GM21825 (cell line): Measurements from ENCODE around the gene CCR7.

Experiments used
- ATAC-seq: cut with Tn5 transposase; IDR thresholded peaks from one replicate; pipeline ENCODE4 v1.9.1; 2021; ENCODE audit warnings: mild to moderate bottlenecking, moderate library complexity; ENCODE audit not compliant: unreplicated experiment

The CCR7 gene

DNA sequence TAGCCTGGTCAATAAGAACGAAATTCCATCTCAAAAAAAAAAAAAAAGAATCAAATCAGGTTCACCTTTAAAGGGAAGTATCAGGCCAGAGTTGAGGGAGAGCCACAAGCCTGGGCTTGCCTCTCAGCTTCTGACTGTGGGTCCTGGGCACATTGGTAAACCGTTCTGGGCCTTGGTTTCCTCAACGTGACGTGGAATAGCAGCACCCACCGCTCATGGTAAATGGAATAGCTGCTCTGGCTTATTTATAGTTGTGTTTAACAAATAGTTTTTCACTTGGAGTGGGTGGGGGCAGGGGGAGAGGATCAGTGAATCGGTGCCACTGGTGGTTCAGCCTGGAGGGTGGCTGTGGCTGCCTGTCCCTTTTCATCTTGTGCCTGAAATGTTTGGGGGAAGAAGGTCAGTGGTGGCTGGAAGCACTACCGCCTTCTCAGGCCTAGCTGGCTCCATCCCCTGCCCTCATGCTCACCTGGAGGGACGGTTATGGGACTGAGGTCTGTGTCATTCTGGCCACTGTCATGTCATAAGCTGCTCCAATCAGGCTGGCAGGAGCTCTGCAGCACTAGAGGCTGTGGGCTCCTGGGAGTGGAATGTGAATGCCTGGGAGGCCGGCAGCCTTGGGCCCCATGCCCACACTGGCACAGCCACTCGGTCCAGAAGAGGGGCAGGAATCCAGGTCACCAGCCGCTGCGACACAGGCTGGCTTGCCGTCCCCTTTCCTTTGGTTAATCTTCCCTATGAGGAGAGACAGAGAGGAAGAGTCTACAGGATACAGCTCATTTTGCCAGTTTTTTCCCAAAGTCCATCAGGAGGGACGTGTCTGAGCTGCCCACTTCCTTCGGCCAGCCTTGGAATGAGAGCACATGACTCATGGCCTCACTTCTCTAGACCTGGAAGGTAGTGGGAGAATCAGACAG is 27.0 kb downstream of the CCR7 start:
- no peak for ATAC-seq

DNA sequence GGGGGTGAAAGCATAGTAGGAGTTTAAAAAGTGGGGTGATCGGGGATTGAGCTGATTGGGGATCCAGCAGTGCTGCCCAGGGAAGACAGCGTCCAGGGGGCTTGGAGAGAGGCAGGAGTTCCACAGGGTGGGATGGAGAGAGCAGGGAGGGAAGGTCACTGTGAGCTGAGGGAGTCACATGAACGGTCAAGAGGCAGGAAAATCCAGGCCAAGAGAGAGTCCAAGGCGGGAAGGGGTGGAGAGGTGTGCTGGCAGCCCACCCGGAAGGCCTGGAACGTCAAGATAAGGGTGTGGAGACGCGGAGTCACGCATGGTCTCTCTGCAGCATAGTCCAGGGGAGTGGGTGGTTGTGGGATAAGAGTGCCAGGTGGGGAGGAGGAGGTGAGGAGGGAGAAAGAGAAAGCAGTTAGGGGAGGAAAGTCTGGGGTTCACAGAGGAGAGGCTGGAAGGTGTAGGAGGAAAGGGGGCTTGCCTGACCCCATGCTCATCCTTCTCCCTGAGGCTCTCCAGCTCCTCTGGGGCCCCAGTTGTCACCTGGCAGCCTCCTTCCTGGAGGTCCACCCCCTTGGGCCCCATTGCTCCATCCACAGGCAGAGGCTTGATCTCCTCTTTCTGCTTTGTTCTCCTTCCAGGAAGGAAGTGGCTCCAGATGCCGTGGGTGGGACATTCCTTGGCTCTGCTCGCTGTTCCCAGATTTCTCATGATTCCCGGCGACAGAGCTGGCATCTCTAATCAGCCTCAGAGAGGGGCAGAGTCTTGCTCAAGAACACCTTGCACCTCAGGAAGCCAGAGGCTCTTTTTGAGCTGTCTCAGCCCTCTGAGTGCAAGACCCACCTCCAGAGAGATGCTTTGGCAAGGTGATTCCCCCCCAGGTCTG is 28.7 kb downstream of the CCR7 start:
- ATAC-seq = no peak

DNA sequence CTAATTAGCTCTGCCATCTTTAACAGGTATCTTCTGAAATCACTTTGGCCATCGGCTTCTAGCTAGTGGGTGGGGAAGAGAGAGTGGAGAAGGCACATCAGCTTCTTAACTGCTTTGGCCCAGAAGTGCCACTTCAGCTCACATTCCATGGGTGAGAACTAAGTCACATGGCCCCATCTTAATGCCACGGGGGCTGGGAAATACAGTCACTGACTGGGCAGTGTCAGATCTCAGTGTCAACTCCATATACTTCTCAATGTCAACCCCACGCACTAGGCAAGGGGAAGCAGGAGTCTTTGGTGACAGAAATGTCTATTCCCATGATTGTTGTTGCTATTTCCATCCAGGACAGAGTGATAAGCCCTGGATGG is 29.4 kb downstream of the CCR7 start:
- no peak for ATAC-seq

DNA sequence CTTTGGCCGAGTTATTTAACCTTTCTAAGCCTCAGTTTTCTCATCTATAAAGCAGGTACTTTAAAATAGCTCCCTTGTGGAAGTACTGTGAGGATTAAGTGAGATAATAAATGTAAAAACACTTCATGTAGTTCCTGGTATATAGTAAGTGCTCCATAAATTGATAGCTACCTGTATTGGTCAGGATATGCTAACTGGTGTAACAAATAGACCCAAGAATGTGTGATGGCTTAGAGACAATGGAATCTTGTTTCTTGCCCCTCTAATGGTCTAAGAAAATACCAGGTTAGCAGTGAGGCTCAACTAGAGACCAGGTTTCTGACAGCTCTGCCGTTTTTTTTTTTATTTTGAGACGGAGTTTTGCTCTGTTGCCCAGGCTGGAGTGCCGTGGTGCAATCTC is 29.8 kb downstream of the CCR7 start:
- ATAC-seq = no peak

DNA sequence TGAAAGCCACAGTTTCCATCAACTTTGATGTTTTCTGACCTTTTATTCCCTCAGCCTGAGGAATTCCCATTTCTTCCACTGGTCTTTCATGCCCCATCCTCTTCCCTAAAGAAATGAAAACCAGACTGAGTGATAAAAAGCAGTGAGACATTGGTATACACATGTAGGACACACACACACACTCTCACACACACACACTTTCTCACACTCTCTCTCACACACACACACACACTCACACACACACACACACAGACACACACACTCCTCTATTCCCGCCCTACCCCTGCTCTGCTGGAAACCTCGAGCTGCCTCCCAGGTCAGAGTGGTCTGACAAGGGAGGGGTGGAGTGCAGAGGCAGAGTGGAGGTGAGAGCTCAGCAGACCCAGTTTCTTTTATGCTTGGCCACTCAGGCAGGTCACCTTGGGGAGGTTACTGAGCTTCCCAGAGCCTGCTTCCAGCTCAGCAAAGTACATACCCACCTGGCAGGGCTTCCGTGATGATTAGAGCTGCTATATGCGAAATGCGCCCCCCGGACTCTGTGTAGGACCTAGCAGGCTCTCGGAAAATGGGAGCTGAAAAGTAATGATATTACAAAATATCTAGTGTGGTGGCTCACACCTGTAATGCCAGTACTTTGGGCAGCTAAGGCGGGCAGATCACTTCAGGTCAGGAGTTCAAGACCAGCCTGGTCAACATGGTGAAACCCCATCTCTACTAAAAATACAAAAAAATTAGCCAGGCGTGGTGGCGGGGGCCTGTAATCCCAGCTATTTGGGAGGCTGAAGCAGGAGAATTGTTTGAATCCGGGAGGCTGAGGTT is 30.7 kb downstream of the CCR7 start:
- ATAC-seq = no peak

DNA sequence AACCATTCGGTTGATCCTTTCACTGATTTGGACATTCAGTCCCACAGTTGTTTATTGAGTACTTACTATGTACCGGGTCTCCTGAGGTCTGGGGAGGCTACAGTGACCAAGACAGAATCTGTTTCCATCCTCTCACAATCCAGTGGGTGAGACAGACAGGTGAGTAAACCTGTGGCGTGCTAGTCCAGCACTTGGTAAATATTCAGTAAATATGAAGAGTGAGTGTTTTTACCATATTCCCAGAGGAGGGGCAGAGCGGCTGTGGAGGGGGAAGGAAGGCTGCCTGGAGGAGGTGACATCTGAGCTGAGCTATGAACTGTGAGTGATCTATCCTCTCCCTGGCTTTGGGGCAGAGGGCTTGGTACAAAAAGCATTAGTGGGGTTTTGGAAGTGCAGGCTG is 31.4 kb downstream of the CCR7 start:
- no peak for ATAC-seq

DNA sequence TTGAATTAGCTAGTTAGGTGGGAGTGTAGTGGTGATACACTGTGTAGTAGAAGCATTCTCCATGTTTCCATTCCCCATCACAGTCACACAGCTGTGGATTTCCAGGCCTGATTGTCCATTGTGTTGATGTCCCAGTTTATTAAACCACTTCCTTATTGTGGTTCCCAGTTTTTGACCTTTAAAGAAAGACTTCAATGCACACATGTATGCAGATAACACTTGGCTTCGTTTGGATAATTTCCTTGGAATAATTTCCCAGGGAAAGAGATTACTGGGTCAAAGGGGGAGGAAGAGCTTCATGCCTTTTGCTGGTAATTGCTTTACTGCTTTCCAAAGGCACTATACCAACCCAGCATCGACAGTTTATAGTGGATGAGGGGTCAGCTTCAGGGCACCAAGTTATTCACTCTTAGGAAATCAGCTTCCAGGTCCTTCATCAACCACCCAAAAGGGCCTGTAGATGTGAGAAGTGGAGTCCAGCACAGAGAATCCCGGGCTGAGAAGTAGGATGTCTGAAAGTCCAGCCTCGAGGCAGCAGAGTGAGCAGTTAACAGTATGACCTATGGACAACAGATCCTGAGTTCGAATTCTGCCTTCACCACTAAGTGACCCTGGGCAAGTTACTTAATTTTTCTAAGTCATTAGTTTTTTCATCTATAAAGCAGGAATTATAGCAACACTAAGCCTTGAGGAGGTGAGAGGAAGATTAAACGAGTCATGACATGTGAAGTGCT is 32.6 kb downstream of the CCR7 start:
- no peak for ATAC-seq

DNA sequence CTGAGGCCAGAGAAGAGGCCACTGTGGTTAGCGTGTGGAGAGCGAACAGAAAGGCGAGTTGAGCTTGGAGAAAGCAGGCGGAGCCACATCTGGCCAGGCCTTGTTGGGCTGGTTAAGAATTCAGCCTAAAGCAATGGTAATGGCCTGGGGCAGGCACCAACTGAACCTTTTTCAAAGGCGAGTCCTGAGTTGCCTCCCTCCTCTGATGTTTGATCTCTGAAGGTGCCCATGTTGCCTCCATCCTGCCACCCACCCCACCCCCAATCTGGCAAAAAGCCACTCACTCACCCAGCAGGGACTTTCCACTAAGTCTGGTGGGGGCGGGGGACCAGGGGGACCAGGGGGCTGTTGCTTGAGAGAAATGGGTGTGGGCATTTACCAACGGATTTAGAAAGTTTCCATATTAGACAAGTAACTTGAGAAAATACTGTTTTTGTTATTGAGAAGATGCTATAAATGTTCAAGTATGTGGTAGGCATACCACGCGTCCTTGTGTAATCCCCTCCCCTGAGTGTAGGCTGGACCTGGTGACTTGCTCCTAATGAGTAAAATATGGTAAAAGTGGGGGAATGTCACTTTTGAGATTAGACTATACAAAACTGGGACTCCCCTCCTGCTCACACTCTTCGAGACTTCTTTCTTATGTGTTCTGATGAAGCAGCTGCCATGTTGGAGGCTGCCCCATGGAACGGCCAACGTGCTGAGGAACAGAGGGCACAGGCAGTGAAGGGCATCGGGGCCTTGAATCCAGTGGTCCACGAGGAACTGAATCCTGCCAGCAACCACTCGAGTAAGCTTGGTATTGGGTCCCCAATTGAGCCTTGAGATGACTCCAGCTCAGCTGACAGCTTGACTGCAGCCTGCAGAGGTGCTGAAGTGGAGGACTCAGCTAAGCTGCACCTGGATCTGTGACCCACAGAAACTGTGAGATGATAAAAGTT is 34.0 kb downstream of the CCR7 start:
- no peak for ATAC-seq

DNA sequence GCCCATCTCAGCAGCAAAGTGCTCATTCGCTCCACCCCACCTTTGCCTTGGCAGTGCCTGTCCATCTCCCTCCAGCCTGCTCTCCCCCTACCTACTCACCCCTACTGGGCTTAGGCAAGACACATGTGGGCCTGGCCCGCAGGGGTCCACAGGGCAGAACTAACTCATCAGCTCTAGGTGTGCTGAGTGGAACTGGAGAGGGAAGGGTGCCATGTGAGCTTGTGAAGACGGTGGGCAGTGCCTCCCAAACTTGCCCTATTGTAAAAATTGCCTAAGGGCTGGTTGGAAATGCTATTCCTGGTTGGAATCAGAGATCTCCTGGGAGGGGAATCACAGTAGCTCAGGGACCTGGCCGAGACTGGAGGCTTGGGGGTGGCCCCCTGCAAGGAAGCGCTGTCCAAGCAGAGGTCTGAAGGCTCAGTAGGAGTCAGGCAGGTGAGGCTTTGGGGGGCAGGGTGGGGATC is 34.7 kb downstream of the CCR7 start:
- no peak for ATAC-seq

DNA sequence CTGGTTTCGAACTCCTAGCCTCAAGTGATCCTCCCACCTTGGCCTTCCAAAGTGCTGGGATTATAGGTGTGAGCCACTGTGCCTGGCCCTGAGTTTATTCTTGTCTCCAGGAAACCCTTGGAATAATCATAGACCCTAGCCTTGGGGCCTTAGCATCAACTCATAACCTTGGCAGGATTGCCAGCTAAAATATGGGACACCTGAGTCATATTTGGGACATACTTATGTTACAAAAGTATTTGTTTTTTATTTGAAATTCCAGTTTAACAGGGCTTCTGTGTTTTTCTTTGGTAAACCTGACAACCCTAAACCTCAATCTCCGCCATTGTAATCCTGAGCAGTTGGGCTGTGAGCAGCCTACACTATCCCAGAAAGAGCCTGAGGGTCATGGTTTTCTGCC is 35.3 kb downstream of the CCR7 start:
- ATAC-seq = no peak

DNA sequence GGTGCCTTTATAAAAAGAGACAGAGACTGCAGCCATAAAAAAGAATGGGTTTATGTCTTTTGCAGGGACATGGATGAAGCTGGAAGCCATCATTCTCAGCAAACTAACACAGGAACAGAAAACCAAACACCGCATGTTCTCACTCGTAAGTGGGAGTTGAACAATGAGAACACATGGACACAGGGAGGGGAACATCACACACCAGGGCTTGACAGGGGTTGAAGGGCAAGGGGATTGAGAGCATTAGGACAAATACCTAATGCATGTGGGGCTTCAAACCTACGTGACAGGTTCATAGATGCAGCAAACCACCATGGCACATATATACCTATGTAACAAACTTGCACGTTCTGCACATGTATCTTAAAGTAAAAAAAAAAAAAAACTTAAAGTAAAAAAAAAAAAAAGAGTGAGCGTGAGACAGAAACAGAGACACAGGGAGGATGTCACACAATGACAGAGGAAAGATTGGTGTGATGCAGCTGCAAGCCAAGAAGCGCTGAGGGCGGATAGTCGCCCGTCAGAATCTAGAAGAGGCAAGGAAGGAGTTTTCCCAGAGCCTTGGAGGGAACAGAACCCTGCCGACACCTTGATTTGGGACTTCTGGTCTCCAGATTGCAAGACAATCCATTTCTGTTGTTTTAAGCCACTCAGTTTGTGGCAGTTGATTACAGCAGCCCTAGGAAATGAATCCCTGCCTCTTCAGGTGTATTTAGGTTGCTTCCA is 36.4 kb downstream of the CCR7 start:
- ATAC-seq = no peak

DNA sequence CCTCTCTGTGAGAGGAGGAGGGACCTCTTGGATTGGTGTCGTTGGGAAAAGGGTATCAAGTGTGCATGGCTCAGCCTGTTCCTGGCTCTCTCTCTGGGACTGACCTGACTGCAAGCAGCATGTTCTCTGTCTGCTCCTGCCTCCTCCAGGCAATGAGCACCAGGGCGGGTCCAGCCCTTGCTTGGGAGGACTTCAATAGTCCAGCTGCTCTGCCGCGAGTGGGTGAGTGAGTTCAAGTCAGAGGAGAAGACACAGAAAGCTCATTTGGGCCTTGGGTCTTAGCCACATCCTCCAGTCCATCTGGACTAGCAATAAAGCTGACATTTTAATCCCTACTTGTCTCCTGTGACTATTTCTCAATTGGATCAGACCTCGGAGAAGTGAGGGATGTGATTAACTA is 38.6 kb downstream of the CCR7 start:
- no peak for ATAC-seq

DNA sequence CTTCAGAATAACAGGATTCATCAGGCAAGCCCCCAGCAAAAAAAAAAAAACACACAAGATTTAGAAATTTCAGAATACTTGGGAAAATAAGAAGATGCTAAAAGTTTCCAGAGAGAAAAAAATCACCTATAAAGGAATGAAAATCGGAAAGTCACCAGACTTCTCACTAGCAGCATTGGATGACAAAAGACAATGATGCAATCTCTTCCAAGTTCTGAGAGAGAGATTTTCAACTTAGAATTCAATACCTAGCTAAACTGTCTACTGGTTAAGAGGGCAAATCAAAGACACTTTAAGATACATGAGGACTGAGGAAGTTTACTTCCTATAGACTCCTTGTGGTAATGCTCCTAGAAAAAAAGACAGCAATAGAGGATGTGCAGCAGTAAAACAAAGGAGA is 40.0 kb downstream of the CCR7 start:
- ATAC-seq = no peak

DNA sequence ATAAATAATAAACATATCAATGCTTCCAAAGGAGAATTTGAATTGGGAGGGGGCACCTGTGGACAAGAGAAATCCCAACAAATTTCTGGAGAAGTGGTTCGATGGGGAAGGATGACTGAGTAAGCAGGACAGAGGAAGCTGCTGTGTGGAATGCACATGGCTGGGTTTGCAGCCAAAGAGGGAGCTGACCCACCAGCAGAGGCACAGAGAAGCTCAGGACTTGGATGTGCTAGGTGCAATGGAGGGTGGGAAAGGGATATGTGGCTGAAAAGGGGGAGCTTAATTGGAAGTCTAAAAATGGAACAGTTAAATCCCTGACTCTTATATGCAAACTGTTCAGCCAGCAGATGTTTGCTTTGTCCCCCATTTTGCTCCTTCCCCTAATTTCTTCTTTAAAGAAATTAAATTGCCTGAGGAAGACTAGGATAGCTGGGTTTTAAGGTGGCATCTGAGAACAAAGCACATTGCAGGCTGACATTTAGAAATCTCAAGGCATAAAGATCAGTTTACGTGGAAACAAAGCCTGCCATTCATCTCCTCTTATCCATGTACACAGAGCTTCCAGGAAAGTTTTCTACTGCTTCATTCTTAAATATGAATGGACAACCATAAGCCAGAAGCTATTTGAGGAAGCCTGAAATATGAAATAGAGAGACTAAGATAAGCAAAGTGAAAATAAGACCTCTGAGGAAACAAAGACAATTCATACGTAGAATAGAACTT is 40.9 kb downstream of the CCR7 start:
- ATAC-seq = no peak

DNA sequence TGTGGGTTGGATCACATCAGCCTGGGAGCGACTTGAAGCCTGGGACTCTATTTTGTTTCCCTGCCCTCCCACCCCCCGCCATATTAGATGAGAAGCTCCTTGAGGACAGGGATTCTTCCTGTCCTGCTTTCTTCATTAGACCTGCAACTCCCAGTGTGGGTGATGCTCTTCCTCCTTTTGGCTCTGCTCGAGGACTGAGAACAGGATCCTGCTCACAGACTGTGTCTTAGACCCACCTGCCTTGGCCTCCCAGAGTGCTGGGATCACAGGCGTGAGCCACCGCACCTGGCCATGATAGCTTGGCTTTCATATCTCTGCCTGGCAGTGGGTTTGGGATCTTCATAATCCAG is 42.3 kb downstream of the CCR7 start:
- no peak for ATAC-seq

DNA sequence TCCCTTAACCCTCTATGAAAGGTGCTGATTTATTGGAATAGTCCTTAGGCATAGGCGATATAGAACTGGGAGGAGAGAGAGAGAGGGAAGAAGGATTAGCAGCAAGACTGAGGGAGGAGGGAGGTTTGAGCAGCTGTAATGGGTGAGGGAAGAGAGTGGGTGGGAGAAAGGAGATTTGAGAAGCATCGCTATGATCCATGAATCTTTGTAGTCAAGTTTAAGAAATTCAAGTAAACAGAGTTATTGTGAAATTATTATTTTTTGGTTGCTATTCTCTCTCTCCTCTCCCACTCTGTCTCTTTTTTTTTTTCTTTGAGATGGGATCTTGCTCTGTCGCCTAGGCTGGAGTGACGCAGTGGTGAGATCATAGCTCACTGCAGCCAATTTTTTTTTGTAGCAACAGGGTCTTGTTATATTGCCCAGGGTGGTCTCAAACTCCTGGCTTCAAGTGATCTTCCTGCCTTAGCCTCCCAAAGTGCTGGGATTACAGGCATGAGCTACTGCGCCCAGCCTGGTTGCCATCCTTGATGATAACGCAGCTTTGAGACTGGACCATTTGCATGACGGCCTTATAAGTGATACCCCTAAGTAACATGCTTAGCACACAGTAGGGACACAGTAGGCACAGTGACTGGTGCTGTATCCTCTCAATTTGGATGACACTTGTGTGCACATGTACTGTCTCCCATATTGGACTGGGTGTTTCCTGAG is 42.9 kb downstream of the CCR7 start:
- no peak for ATAC-seq

DNA sequence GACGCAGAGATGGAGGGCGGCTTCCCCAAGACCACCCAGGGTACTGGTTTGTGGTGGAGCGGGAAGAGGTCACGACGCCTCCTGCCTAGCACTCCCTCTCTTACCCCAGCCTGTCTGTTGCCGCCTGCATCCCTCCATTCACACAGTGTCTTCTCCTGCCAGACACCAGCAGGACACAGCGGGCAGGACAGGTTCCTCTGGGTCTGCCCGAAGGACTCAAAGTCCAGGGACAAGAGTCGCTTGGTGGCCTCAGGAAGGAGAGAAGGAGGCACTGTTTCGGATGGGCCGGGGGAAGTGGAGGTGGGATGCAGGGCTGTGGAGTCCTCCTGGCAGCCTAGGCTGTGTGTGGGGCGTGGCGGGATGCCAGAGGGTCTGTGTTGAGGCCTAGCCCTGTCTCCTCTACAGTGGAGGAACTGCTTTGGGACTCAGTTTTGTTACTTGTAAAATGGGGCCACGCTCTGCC is 44.2 kb downstream of the CCR7 start:
- ATAC-seq = no peak
